Thyroid gland (tissue), 4 donors: ENCODE results near the gene GNL1.

Experiments
- CTCF ChIP-seq, 6 experiments: fragments of 200-600 bp in 3 of 6; fragments of 450-650 bp in 3 of 6; sonication (generic) in 3 of 6; IDR thresholded peaks; one replicate each; pipeline ENCODE4 v1.5.1; 2016 to 2019; ENCODE audit warnings: antibody characterized with exemption in 6 of 6, mild to moderate bottlenecking in 2 of 6, inconsistent platforms in 1 of 6, moderate library complexity in 1 of 6
- POLR2A ChIP-seq, 2 donors: fragments of 450-650 bp; IDR thresholded peaks; one replicate each; pipeline ENCODE4 v1.6.1; 2017; ENCODE audit warnings: antibody characterized with exemption in 2 of 2, mild to moderate bottlenecking in 2 of 2, moderate library complexity in 1 of 2

GRCh38 chr6:30554404-30554803 lies 1.9 kb downstream of the GNL1 start:
- no peak for TF ChIP-seq CTCF (IDR thresholded peaks at IDR 0.05)
- no peak for TF ChIP-seq POLR2A (IDR thresholded peaks at IDR 0.05)
